ENCODE data around the gene PYGB.

- TF ChIP-seq CTCF (IDR thresholded peaks at IDR 0.05): no peak
- TF ChIP-seq POLR2AphosphoS5 (IDR thresholded peaks at IDR 0.05; ENCODE audit: low read depth, low read length): no peak
Measured at GRCh38 chr20:25251019-25251418, 3.1 kb downstream of the PYGB start.

All from Panc1 (cell line).